Stimulated activated naive CD4-positive, alpha-beta T cell (primary cell): Measurements from ENCODE around the gene ITGB2.

Experiments used
- DNase-seq, 6 experiments: peaks; one replicate each; lab custom pipeline; 2025; lab: John Stamatoyannopoulos, UW

Gene ITGB2

DNA sequence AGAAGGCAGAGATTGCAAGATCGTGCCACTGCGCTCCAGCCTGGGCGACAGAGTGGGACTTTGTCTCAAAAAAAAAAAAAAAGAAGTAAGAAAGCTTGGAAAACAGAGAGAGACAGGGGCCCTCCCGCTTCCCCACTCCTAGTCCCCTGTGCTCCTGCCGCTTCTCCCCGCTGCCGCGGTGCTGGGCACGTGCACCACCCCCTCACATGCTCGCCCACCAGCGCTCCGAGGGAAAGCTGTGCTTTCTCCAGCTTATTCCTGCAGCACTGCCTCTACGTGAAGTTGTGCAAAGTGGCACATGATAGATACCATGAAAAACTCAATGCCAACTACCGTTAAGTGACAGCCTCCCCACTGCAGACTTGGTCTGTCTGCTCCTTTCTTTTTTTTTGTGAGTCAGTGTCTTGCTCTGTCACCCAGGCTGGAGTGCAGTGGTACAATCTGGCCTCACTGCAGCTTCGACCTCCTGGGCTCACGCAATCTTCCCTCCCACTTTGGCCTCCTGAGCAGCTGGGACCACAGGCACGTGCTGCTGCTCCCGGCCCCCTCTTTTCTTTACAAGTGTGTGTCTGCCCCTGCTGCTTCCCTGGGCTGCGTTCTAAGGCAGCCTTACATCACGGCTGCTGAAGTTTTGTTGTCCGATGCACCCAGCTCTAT, 34.6 kb upstream of the ITGB2 start:
- DNase-seq, result no peak

DNA sequence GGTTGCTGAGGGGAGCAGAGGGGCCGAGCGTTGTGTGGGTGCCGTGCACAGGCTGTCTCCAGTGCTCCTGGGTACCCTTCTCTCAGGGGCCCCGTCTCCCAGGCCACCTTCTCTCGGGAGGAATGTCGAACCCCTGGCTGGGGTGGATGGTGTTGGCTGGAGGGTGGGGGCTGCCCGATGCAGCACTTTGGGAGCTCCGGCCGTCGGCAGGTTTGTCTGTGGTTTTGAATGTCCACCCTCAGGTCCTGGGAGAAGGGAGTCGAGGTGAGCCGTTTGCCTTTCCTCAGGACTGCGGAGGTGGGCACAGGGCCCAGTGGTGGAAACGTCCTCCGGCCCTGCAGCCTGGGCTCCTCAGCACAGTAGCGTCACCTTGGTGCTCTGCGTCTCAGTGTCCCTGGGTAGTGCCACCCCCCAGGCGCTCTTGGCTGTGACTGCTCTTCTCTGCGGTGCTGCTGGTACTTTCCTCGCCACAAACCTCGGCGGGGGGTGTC, 33.6 kb upstream of the ITGB2 start:
- DNase-seq, result no peak

DNA sequence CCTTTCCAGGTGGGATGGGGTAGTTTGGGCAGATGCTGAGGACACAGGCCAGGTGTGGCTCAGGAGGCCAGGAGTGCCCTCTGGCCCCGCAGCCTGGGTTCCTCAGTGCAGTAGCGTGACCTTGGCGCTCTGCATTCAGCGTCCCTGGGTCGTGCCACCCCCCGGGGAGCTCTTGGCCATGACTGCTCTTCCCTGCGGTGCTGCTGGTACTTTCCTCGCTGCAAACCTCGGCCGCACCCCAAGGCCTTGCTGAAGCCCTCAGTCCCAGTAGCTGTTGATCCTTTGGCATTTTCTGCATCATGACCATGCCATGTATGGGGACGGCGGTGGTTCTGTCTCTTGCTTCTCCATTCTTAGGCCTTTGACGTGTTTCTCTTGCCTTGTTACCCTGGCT, 32.9 kb upstream of the ITGB2 start:
- no peak for DNase-seq

DNA sequence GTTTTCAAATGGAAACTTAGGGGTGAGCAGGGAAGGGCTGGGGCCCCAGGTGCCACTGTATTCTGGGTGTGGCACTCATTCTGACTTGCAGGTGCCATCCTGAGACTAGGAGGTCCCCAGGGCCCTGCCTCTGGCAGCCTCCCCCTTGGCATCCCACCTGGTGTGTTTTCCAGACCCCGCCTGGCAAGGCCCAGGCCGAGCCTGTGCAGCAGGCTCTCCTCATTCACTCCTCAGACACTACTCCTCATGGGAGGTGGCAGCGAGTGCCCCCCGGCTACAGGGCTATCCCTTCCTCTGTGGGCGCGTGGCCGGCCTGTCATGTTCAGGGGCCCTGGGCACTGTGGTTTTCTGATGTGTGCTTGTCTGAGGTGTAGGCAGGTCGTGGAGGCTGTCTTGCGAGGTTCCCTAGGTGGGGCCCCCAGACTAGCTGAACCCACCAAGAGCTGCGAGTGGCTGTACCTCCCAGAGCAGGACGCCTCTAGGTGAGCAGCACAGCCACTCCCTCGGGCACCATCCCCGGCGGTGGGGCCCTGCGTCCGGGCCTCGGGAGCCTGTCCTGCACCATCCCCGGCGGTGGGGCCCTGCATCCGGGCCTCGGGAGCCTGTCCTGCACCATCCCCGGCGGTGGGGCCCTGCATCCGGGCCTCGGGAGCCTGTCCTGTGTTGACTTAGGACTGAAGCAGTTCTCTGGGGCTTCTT, 32.4 kb upstream of the ITGB2 start:
- no peak for DNase-seq

DNA sequence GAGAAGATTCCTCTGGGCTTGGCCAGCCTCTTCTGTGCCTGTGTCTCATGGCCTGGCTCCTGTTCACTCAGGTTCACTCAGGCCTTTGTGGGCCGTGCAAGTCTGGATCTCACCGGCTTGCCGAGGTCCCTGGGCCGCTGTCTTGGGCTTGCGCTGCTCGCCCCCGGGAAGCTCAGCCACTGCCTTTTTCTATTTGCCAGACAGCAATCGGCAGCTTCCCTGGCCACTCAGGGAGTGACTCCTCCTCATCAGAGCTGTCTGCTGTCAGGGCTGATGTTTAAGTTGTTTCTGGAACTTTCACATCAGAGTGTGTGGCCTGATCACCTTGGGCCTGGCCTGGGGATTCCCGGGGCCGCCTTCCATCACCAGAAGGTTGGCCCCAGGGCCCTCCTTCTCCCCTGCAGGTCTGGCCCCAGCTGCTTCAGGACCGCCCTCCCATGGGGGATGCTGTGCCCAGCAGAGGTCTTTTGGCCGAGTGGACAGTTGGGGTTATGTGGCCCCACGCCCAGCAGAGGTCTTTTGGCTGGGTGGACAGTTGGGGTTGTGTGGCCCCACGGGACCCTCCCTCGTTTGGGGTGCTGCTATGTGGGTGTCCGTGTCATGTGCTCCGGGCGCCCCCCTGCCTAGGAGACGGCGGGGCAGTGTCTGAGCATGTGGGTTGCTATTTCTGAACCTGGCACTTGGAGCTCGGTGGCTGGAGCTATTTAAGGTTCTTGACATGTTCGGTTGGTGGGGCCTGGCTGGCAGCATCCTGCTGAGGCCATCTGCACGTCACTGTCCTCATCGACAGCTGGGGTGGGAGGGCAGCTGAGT, 31.6 kb upstream of the ITGB2 start:
- DNase-seq, result no peak

DNA sequence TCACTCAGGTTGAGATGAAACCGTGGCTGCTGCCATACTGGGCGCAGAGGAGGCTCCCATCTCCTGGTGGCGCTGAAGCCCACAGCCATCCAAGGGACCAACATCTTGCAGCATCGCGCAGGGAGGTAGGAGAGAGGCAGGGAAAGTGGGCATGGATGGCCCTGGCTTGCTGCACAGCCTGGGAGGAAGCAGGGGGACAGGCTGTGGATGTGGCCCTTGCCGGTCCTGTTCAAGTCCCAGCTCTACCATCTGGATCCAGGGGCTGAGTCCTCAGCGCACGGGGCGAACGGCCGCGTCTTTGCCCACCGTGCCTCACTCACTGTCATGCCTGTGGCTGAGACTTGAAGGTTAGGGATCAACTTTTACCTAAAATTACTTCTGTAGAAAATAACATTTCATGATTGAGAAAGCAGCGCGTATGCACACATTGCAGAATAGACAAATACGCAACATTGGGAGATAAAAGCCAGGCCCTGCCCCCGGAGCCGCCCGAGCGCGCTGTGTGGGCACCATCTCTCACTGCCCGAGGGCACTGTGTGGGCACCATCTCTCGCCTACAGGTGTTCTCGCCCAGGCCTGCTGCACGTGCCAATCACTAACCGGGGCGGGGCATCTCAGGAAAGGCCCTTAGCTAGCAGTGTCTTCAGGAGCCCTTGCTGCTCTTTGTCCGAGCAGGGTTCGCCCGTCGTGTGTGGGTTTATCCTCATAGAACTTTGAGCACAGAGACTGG, 30.7 kb upstream of the ITGB2 start:
- no peak for DNase-seq

DNA sequence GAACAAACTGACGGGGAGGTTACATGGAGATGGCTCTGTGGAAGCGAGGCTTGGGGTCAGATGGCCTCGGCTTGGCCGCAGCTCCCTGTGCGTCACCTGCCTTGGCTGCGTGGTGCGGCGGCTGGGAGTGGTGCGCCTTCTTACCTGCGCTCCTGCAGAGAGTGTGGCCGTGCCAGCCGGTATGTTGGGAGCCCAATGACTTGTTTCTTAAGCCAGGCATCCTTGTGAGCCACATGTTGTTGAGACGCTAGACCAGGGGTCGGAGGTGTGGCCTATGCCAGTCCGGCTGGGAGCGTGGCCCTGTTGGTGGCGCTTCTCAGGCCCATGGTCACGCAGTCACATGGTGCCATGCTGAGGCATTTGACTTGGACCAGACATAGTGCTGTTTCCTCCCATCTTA, 29.7 kb upstream of the ITGB2 start:
- no peak for DNase-seq

DNA sequence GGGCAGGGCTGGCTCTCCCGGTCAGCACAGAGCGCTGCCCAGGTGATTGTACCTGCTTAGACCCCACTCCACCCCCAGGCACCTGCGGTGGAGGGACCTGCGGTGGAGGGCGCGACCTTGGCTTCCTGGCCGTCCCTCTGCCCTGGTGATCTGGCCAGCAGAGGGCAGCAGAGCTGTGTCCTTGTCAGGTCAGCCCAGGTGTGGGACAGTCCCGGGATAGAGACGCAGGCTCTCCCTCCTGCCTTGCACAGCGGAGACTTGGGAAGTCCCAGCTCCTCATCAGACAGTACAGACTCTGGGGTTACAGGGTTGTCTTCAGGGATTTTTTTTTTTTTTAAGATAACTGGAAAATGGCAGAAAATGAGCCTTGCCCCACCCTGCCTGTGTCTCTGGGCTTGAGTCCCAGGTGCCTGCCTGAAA, 29.1 kb upstream of the ITGB2 start:
- peak; percentile 35 to 78 (median 75) for DNase-seq

DNA sequence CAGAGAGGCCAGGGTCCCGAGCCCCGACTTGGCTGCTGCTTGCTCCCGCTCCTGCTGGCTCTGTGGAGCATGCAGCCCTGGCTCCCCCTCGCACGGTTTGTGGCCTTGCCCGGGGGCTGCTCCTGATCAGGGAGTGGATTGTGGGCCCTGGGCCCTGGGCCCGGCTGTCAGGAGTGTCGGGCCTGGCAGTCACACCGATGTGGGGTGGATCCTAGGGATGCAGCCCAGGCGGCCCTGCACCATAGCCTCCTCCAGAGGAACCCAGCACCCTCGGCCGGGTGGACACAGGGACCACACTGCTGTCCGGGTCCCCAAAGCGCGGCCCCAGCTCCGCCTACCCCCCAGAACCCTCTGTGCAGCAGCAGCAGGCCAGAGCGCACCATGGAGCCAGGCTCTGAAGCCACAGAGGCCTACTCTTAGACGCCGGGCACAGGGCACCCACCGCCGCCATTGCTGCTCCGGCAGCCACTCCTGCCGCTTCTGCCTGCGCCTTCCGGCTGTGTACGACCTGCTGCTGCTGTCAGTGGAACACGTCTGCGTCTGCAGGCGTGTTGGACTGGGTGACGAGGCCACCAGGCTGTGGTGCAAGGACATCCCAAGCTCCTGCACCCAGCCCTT, 28.6 kb upstream of the ITGB2 start:
- no peak for DNase-seq

DNA sequence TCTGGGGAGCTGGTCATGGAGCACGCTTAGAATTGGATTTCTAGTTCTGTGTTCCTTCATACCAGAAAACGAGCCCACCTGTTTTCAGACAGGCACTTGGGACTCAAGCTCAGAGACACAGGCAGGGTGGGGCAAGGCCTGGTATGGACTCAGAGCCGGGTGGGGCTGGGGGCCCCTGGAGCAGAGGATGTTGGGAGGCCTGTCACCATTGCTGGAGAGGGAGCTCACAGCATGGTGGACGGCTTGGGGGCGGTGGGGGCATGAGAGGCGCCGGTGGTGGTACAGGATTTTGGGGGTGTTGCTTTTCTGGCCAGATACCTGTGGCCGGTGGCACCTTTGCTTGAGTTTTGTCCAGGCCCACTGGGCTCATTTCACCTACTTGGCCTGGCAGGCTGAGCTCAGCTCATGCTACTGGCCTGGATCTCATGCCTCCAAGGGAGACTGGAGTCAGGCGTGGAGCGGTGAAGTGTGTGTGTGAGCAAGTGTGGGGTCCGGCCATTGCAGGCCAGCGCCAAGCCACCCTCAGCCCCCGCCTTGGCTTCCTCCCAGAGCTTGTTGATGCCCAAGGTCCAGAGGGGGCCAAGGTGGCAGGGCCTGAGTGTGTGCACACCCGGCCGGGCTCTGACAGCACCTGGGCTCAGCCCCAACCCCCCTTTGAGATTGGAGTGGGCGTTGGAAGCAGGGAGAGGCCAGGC, 27.9 kb upstream of the ITGB2 start:
- no peak for DNase-seq

DNA sequence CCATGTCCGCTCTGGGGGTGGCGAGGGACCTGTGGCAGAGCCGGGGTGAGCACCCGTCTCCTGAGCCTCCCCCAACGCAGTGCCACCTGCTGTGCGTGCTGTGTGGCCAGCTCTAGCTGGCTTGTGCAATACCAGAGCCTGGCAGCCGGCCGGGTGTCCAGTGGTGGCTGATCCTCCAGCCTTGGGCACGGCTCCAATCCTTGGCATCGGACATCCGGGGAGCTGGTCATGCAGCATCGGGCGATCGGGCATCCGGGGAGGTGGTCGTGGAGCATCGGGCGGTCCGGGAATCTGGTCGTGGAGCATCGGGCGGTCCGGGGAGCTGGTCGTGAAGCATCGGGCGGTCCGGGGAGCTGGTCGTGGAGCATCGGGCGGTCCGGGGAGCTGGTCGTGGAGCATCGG, 27.2 kb upstream of the ITGB2 start:
- no peak for DNase-seq

DNA sequence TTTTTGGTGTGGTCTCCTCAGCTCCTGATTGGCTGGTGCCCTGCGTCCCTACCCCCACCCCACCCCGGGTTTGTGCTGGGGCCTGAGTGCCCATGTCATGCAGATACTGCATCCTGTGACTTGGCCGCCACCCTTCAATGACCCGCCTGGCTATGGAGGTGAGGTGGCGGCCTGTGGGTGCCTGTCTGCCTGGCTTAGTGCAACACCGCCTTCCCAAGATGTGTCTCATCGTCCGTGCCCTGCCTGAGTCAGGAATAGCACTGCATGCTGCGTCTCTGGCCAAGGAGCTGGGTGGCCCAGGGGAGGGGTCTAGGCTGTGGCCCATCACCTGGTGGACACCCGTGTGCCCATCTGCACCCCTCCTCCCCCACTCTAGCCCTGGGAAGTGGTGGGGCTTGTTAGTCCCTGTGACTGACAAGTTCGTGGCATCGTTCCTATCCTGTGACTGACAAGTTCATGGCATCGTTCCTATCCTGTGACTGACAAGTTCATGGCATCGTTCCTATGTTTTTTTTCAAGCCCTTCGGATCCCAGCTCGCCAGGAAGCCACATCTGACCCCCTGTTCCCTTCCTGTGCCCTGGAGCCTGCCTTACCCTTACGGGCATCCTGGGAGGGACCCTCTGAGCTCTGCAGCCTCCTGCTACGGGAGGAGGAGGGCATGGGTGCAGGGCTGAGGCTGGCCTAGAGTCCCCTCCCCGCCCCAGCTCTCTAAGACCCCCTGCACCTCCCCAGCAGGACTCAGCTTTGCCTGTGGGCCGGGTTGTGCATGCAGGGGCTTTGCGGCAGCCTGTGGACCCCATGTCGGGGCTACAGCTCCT, 26.6 kb upstream of the ITGB2 start:
- no peak for DNase-seq

DNA sequence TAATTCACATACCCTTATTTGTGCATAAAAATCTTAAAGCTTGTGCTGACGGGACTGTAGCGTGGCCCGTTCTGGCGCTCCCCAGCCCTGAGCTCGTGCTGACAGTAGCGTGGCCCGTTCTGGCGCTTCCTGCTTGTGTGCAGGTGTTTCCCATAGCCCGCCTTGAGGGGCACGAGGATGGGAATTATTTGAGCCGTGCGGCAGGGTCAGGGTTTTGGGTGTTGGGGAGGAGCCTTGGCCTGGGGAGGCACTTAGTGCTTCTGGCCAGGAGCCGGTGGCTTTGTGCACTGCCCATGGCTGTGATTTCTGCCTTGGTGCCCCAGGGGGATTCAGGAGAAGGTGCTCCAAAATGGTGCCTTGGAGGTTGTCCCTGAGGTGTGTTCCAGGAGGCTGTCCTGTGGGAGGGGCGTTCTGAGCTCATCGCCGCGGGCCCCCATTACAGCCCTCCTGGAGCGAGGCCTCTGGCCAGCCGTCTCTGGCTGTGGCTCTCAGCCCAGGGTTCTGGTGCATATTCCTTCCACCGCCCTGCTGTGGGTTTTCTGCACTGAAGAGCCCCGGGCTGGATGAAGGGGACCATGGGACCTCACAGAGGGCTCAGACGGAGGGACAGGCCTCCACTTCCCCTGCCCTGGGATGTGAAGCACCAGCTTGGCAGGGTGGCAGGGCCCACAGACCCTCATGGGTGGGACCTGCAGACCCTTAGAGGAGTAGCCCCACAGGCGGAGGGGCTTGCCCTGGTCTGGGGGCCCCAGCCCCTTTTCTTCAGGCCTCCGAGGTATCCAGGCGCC, 25.7 kb upstream of the ITGB2 start:
- no peak for DNase-seq

DNA sequence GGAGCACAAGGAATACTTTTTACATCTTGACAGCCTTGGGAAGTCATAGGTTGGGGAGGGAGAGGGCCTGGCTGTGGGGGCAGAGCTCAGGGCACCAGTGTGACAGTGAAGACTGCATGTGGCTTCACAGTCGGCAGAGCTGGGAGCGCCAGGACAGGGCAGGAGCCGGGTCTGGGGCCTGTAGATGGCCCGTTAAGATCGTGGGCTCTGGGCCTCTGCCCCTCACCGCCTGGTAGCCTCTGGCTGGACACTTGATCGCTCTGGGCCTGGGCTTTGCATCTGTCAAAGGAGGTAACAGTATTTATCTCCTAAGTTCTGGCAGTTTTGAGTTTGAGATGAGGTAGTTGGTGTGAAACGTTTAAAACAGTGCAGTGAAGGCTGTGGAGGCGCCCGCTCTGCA, 23.9 kb upstream of the ITGB2 start:
- DNase-seq, result no peak

DNA sequence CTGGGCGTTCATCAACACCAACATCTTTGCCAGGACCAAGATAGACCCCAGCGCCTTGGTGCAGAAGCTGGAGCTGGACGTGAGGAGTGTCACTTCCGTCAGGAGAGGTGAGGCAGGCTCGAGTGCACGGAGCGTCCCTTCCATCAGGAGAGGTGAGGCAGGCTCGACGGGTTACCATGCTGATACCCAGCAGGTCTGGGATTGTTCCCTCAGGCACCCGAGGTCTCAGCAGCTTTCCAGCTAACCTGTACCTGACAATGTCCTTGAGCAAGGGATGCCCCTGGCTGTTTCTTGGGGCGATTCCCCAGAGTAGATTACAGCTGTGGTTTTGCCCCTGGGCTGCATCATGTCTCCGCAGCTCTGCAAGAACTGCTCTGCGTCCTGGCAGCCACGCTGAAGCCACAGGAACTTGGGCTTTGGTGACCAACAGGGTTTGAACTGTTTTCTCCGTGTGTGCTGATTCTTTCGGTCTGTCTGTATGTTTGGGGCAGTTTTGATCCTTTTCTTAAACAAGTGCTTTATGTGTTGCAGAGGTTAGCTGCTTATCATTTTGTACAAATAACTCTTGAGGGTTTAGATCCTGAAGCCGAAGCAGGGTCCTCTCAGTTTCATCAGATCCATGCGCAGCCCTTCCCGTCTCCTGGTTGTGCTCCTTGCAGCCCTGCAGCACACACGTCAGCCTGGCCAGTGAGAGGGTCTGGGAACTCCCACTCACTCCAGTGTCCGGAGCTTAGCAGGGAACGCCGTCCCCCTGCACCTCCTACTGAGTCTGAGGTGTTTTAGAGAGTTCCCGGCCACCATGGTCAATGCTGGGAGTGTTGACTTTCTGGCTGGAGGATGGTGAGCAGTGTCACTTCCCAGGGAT, 23.2 kb upstream of the ITGB2 start:
- no peak for DNase-seq

DNA sequence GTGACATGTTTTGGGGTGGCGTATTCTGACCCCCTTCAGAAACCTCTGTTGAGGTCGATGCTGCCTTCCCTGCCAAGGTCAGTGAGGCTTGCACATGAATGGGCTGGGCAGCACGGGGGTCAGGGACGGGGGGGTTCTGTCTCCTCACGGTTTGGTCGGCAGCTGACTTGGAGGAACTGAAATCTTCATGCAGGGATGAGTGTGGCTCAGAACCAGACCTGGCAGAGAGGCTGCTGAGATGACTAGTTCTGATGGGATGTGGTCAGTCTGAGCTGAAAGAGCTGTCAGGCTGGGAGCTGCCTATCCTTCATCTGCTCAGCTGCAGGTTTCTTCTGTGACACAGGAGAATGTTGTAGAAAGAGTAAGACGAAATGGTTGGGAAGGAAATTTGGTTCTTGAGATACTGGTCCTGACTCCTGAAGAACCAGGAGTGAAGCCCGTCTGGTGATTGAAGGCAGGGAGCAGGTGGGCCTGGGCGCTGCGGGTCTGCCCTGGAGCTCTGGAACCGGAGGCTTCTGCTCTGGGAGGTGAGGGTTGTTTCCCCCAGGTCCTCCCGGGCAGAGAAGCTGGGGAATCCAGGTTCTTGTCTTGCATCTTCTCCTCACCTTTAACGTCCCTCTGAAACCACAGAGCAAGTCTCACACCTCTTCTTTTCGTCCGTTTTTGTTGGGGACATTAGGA, 22.4 kb upstream of the ITGB2 start:
- no peak for DNase-seq

DNA sequence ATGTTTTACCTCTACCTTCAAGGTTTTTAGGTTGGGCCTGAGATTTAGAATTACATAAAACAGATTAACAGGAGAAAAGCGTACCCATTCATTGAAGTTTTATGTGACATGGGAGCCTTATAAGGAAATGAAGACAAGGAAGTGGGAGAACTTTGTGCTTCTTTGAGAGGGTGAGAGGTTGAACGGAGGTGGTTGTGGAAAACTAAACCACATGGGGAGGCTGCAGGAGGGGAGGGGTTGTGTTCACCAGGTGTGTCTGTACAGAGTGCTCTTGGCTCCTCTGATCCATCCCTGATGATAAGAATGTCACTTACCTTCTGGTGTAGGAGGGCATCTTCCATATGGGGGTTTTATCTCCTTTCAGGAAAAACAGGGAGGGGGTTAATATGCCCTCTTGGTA, 21.9 kb upstream of the ITGB2 start:
- no peak for DNase-seq

DNA sequence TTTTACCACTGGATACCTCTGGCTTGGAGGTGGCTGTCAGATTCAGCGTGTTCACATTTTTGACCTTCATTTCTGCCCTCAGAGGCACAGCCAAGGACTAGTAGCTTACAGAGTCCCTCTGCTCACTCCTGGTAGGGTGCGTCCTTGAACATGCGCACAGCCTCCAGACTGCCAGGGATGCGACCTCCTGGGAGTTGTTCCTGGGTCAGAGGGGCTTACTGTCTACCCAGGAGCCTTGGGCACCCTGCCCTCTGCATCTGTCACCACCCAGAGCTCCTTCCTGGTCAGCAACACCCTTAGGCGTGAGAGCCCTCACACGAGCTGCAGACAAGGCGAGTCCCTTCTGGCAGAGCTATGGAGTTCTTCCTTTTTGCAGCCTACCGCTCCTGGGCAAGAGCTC, 20.9 kb upstream of the ITGB2 start:
- no peak for DNase-seq
